Upper lobe of right lung (tissue), 1 donor: ENCODE measurements around the gene MRPL54. TPM values are rescaled to one million over a fixed set of nuclear protein-coding genes. Genes with fewer than 3 reads are reported as not detected.

Experiments used
- ATAC-seq: fragments of 200-7000 bp; cut with Tn5 transposase; one replicate; pipeline ENCODE4 v1.9.1; 2020; ENCODE audit warnings: mild to moderate bottlenecking, moderate library complexity
- DNase-seq: peaks from one replicate; pipeline ENCODE4 v3.0.0-alpha.2; 2020
- H3K27ac ChIP-seq: fragments of 200-600 bp; one replicate; pipeline ENCODE4 v1.8.0; 2022
- H3K27me3 ChIP-seq: fragments of 200-600 bp; one replicate; pipeline ENCODE4 v1.8.0; 2022; ENCODE audit warnings: mild to moderate bottlenecking
- H3K36me3 ChIP-seq: fragments of 200-600 bp; one replicate; pipeline ENCODE4 v1.8.0; 2022
- H3K4me1 ChIP-seq: fragments of 200-600 bp; one replicate; pipeline ENCODE4 v1.8.0; 2022
- H3K4me3 ChIP-seq: fragments of 200-600 bp; one replicate; pipeline ENCODE4 v1.8.0; 2022; ENCODE audit warnings: mild to moderate bottlenecking
- H3K9me3 ChIP-seq: fragments of 200-600 bp; one replicate; pipeline ENCODE4 v1.8.0; 2022
- CTCF ChIP-seq: fragments of 200-600 bp; IDR thresholded peaks from one replicate; pipeline ENCODE4 v1.8.0; 2022; ENCODE audit warnings: antibody characterized with exemption
- intact Hi-C: fragments of 100-400 bp; cut with DNase I; formaldehyde crosslinking; loops from one replicate; pipeline ENCODE4 v1.11.0; 2022
- total RNA-seq: library from RNA; stranded (reverse); fragmentation: NEBNext Ultra II Directional; extraction: Animal tissue kit (Norgen Biotek cat#: 25700); gene quantifications from one replicate; pipeline ENCODE4 v1.2.1, GENCODE V29; 2021
- donor health status: DM: no; HTN: yes; CAD: no; lungs with severe emphysema.

The MRPL54 gene
- total RNA-seq, 1 donor from 2014 or later = 59.7 TPM

- no peaks in the 10 kb centered on the region for H3K4me1 ChIP-seq
- intact Hi-C loops = no loop called here
- no peak for TF ChIP-seq CTCF
- H3K27ac ChIP-seq = no peak within 1 kb of the TSS
- H3K4me3 ChIP-seq = no peak within 1 kb of the TSS
- H3K27me3 ChIP-seq = no peaks in the 10 kb centered on the region
- H3K36me3 ChIP-seq = peaks cover 11% of the 10 kb centered on the region
- ATAC-seq = no peak
- no peak for DNase-seq
- H3K9me3 ChIP-seq = no peaks in the 10 kb centered on the region
Measured at GRCh38 chr19:3771906-3772455, 9.5 kb downstream of the MRPL54 start, which contains the start of gene RAX2. RAX2 (minus strand) TSS chr19:3772228; CDS start chr19:3771742, 486 bp downstream.

- Histone ChIP-seq H3K4me1 (no peaks in the 10 kb centered on the region), H3K36me3 (no peaks in the 10 kb centered on the region), H3K9me3 (no peaks in the 10 kb centered on the region), H3K27me3 (no peaks in the 10 kb centered on the region), H3K27ac (no peak overlapping the region), H3K4me3 (no peak overlapping the region)
- ATAC-seq (no peak), DNase-seq (no peak)
- intact Hi-C loops = no loop called here
- TF ChIP-seq CTCF = no peak
Measured at GRCh38 chr19:3773814-3774515, 11.5 kb downstream of the MRPL54 start.

- Histone ChIP-seq H3K27ac (no peak overlapping the region), H3K4me3 (no peak overlapping the region), H3K4me1 (no peaks in the 10 kb centered on the region), H3K27me3 (no peaks in the 10 kb centered on the region), H3K36me3 (no peaks in the 10 kb centered on the region), H3K9me3 (no peaks in the 10 kb centered on the region)
- no peak for ATAC-seq
- intact Hi-C loops = no loop called here
- no peak for TF ChIP-seq CTCF
- DNase-seq = no peak
Measured at GRCh38 chr19:3774621-3775373, 12.3 kb downstream of the MRPL54 start.

GRCh38 chr19:3775374-3775711, 12.9 kb downstream of the MRPL54 start:
- ATAC-seq (no peak), DNase-seq (no peak)
- no peaks in the 10 kb centered on the region for H3K9me3 ChIP-seq
- H3K36me3 ChIP-seq = no peaks in the 10 kb centered on the region
- no peak for TF ChIP-seq CTCF
- H3K4me3 ChIP-seq = no peak overlapping the region
- H3K27me3 ChIP-seq = no peaks in the 10 kb centered on the region
- H3K4me1 ChIP-seq = no peaks in the 10 kb centered on the region
- intact Hi-C loops = no loop called here
- H3K27ac ChIP-seq = no peak overlapping the region

- TF ChIP-seq CTCF = no peak
- no peak for ATAC-seq
- intact Hi-C loops = no loop called here
Measured at GRCh38 chr19:3775831-3776230, 13.3 kb downstream of the MRPL54 start.

More at GRCh38 chr19:3775831-3776230, 13.3 kb downstream of the MRPL54 start:
- Histone ChIP-seq H3K27ac (no peak overlapping the region), H3K36me3 (no peaks in the 10 kb centered on the region), H3K9me3 (no peaks in the 10 kb centered on the region), H3K27me3 (no peaks in the 10 kb centered on the region), H3K4me1 (no peaks in the 10 kb centered on the region), H3K4me3 (no peak overlapping the region)
- DNase-seq = no peak
